ENCODE measurements around the gene CTNNA2. TPM values are rescaled to one million over a fixed set of nuclear protein-coding genes. Genes with fewer than 3 reads are reported as not detected.

Gene CTNNA2
- total RNA-seq, 4 donors from 2014 or later, result 0.19 TPM; not detected in 3

GRCh38 chr2:80280598-80280997, 767.7 kb downstream of the CTNNA2 start:
- DNase-seq (ENCODE audit: low spot score) (no peak), ATAC-seq (ENCODE audit: low FRiP score) (no peak)
- no peak for TF ChIP-seq CTCF (IDR thresholded peaks at IDR 0.05)

- ATAC-seq (ENCODE audit: low FRiP score), result no peak
- no peak for DNase-seq (ENCODE audit: low spot score)
- TF ChIP-seq CTCF (IDR thresholded peaks at IDR 0.05), result no peak
Measured at GRCh38 chr2:80281049-80281448, 768.2 kb downstream of the CTNNA2 start.

- no peak for TF ChIP-seq CTCF (IDR thresholded peaks at IDR 0.05)
- DNase-seq (ENCODE audit: low spot score), result no peak
- peak; percentile 86 for ATAC-seq (ENCODE audit: low FRiP score)
Measured at GRCh38 chr2:80288576-80288975, 775.7 kb downstream of the CTNNA2 start.

- DNase-seq (ENCODE audit: low spot score) (no peak), ATAC-seq (ENCODE audit: low FRiP score) (no peak)
- TF ChIP-seq CTCF (IDR thresholded peaks at IDR 0.05), result no peak
Measured at GRCh38 chr2:80291656-80292055, 778.8 kb downstream of the CTNNA2 start.

GRCh38 chr2:80292474-80292873, 779.6 kb downstream of the CTNNA2 start:
- TF ChIP-seq CTCF (IDR thresholded peaks at IDR 0.05), result no peak
- DNase-seq (ENCODE audit: low spot score) (no peak), ATAC-seq (ENCODE audit: low FRiP score) (no peak)

GRCh38 chr2:80293039-80293438, 780.2 kb downstream of the CTNNA2 start:
- no peak for TF ChIP-seq CTCF (IDR thresholded peaks at IDR 0.05)
- DNase-seq (ENCODE audit: low spot score), result no peak
- no peak for ATAC-seq (ENCODE audit: low FRiP score)

- ATAC-seq (ENCODE audit: low FRiP score) (no peak), DNase-seq (ENCODE audit: low spot score) (no peak)
- no peak for TF ChIP-seq CTCF (IDR thresholded peaks at IDR 0.05)
Measured at GRCh38 chr2:80298954-80299353, 786.1 kb downstream of the CTNNA2 start.

Data from omental fat pad (tissue), 4 donors.